NB4 (cell line): ENCODE results near the gene ZMYM2.

ENCODE experiments used
- MAX ChIP-seq: IDR thresholded peaks from 2 replicates; pipeline ENCODE4 v1.6.1; 2011; ENCODE audit warnings: low read depth, low read length
- POLR2A ChIP-seq: IDR thresholded peaks from 2 replicates; pipeline ENCODE4 v1.6.1; 2011; ENCODE audit warnings: mild to moderate bottlenecking; ENCODE audit not compliant: insufficient read length; ENCODE audit errors: extremely low read depth
- TF ChIP-seq, protein P1 (sequence below): IDR thresholded peaks from one replicate; pipeline ENCODE4 v1.5.1; 2012; ENCODE audit warnings: low read depth, low read length

DNA sequence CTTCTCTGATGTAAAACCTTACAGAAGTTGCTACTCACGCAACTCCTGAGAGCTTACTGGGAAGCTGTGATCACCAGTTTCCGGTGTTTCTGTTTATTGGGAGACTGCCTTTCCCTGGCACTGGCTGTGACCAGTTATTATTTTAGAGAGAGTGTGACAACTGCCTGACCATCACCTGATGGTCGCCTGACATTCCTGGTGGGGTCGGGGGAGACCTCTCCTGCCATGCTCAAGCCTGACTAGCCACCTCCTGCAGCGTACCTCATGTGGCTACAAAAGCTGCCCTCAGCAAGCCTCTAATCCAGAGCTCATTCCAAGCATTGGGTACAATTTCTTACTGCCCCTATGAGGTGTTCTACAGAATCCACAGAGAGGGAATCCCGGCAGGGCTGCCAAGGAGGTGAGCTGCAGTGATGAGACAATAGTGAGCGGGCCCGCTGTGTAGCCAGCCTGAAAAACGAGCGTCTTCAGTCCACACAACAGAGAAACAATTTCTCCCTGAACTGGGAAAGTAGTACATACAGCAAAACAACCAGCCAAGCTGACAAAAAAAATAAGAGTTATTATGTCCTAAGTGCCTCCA lies 173.6 kb downstream of the ZMYM2 start:
- TF ChIP-seq, protein P1, sequence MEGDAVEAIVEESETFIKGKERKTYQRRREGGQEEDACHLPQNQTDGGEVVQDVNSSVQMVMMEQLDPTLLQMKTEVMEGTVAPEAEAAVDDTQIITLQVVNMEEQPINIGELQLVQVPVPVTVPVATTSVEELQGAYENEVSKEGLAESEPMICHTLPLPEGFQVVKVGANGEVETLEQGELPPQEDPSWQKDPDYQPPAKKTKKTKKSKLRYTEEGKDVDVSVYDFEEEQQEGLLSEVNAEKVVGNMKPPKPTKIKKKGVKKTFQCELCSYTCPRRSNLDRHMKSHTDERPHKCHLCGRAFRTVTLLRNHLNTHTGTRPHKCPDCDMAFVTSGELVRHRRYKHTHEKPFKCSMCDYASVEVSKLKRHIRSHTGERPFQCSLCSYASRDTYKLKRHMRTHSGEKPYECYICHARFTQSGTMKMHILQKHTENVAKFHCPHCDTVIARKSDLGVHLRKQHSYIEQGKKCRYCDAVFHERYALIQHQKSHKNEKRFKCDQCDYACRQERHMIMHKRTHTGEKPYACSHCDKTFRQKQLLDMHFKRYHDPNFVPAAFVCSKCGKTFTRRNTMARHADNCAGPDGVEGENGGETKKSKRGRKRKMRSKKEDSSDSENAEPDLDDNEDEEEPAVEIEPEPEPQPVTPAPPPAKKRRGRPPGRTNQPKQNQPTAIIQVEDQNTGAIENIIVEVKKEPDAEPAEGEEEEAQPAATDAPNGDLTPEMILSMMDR, result no peak
- TF ChIP-seq MAX (no peak), POLR2A (no peak)
